ENCODE results near the gene PROX1. TPM values are rescaled to one million over a fixed set of nuclear protein-coding genes. Genes with fewer than 3 reads are reported as not detected.

Gene PROX1
- polyA plus RNA-seq, 1 donor (not counting 4 experiments of a cell fraction or from before 2014, with no cell fraction given): 0.20 TPM

- no peak overlapping the region for H3K4me2 ChIP-seq (ENCODE audit: control insufficient read depth, extremely low read depth, insufficient read depth, low read depth, low read length)
- dilution Hi-C loops (cut with MboI; ENCODE audit: extremely low pct_ligation_motif_present, low sequenced_read_pairs): no loop called here
- H3K4me3 ChIP-seq (ENCODE audit: control insufficient read depth in 2 of 3, extremely low read depth in 1 of 3, insufficient read depth in 2 of 3, low read depth in 1 of 3, low read length in 3 of 3): no peak overlapping the region
- no peak for FAIRE-seq
- no peak overlapping the region for H3K9ac ChIP-seq (ENCODE audit: control insufficient read depth, extremely low read depth, insufficient read depth, low read length)
- no peaks in the 10 kb centered on the region for H4K20me1 ChIP-seq (ENCODE audit: control insufficient read depth, extremely low read depth, insufficient read depth, low read length)
- H3K4me1 ChIP-seq (ENCODE audit: control insufficient read depth, extremely low read depth, insufficient read depth, low read length): no peaks in the 10 kb centered on the region
- TF ChIP-seq EZH2 (IDR thresholded peaks at IDR 0.05; ENCODE audit: low read length): no peak
- DNase-seq (ENCODE audit: low read depth, low spot score): no peak
- H3K9me1 ChIP-seq (ENCODE audit: control insufficient read depth, extremely low read depth, insufficient read depth, low read length): no peaks in the 10 kb centered on the region
- H3K9me3 ChIP-seq (ENCODE audit: control insufficient read depth, low read depth, low read length): no peaks in the 10 kb centered on the region
- H3K27ac ChIP-seq (ENCODE audit: control insufficient read depth, insufficient read depth, low read length): no peak overlapping the region
- no peak overlapping the region for H2AFZ ChIP-seq (ENCODE audit: control insufficient read depth, low read length)
- H3K36me3 ChIP-seq (ENCODE audit: control insufficient read depth in 2 of 2, extremely low read depth in 1 of 2, insufficient read depth in 2 of 2, low read length in 2 of 2): no peaks in the 10 kb centered on the region
- H3K27me3 ChIP-seq (ENCODE audit: control insufficient read depth, extremely low read depth, insufficient read depth, low read length): no peaks in the 10 kb centered on the region
- H3K79me2 ChIP-seq (ENCODE audit: control insufficient read depth, insufficient read depth, low read length): no peaks in the 10 kb centered on the region
Observed at GRCh38 chr1:213996320-213997037, 8.7 kb downstream of the PROX1 start.

- no peaks in the 10 kb centered on the region for H3K4me1 ChIP-seq (ENCODE audit: control insufficient read depth, extremely low read depth, insufficient read depth, low read length)
- FAIRE-seq (no peak), DNase-seq (ENCODE audit: low read depth, low spot score) (no peak)
- H3K27me3 ChIP-seq (ENCODE audit: control insufficient read depth, extremely low read depth, insufficient read depth, low read length): no peaks in the 10 kb centered on the region
- H3K4me2 ChIP-seq (ENCODE audit: control insufficient read depth, extremely low read depth, insufficient read depth, low read depth, low read length): no peak overlapping the region
- TF ChIP-seq, protein P1, sequence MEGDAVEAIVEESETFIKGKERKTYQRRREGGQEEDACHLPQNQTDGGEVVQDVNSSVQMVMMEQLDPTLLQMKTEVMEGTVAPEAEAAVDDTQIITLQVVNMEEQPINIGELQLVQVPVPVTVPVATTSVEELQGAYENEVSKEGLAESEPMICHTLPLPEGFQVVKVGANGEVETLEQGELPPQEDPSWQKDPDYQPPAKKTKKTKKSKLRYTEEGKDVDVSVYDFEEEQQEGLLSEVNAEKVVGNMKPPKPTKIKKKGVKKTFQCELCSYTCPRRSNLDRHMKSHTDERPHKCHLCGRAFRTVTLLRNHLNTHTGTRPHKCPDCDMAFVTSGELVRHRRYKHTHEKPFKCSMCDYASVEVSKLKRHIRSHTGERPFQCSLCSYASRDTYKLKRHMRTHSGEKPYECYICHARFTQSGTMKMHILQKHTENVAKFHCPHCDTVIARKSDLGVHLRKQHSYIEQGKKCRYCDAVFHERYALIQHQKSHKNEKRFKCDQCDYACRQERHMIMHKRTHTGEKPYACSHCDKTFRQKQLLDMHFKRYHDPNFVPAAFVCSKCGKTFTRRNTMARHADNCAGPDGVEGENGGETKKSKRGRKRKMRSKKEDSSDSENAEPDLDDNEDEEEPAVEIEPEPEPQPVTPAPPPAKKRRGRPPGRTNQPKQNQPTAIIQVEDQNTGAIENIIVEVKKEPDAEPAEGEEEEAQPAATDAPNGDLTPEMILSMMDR (optimal IDR thresholded peaks at IDR 0.05 in 1 of 3, IDR thresholded peaks at IDR 0.05 in 1 of 3, conservative IDR thresholded peaks at IDR 0.05 in 1 of 3; ENCODE audit: extremely low read depth in 1 of 3, insufficient read depth in 2 of 3, low read length in 3 of 3): no peak
- TF ChIP-seq EZH2 (IDR thresholded peaks at IDR 0.05; ENCODE audit: low read length): no peak
- no peaks in the 10 kb centered on the region for H3K36me3 ChIP-seq (ENCODE audit: control insufficient read depth in 2 of 2, extremely low read depth in 1 of 2, insufficient read depth in 2 of 2, low read length in 2 of 2)
- no peak overlapping the region for H2AFZ ChIP-seq (ENCODE audit: control insufficient read depth, low read length)
- H4K20me1 ChIP-seq (ENCODE audit: control insufficient read depth, extremely low read depth, insufficient read depth, low read length): no peaks in the 10 kb centered on the region
- H3K27ac ChIP-seq (ENCODE audit: control insufficient read depth, insufficient read depth, low read length): no peak overlapping the region
- H3K9me3 ChIP-seq (ENCODE audit: control insufficient read depth, low read depth, low read length): no peaks in the 10 kb centered on the region
- no peak overlapping the region for H3K9ac ChIP-seq (ENCODE audit: control insufficient read depth, extremely low read depth, insufficient read depth, low read length)
- dilution Hi-C loops (cut with MboI; ENCODE audit: extremely low pct_ligation_motif_present, low sequenced_read_pairs): no loop called here
- H3K9me1 ChIP-seq (ENCODE audit: control insufficient read depth, extremely low read depth, insufficient read depth, low read length): no peaks in the 10 kb centered on the region
- no peaks in the 10 kb centered on the region for H3K79me2 ChIP-seq (ENCODE audit: control insufficient read depth, insufficient read depth, low read length)
- no peak overlapping the region for H3K4me3 ChIP-seq (ENCODE audit: control insufficient read depth in 2 of 3, extremely low read depth in 1 of 3, insufficient read depth in 2 of 3, low read depth in 1 of 3, low read length in 3 of 3)
Observed at GRCh38 chr1:213997038-213997771, 9.4 kb downstream of the PROX1 start.

Measured in keratinocyte (primary cell).